BE2C (cell line): ENCODE data around the gene MAN2B2.
"Not testable (repeated sequence)": the region's sequence is repeated elsewhere in the genome, so short reads cannot be mapped to it uniquely, and the experiment has no call there.

Source experiments
- DNase-seq: peaks from one replicate; pipeline ENCODE4 v3.0.0-alpha.2; 2020
- H3K27me3 ChIP-seq: fragments of 250-450 bp; sonication (Bioruptor Pico); 2 replicates; pipeline ENCODE4 v1.5.1; 2020; ENCODE audit warnings: mild to moderate bottlenecking
- H3K36me3 ChIP-seq: fragments of 250-450 bp; sonication (Bioruptor Pico); 2 replicates; pipeline ENCODE4 v1.5.1; 2020; ENCODE audit warnings: mild to moderate bottlenecking
- H3K4me1 ChIP-seq: fragments of 250-450 bp; sonication (Bioruptor Pico); 2 replicates; pipeline ENCODE4 v1.5.1; 2020
- H3K4me3 ChIP-seq: 2 replicates; pipeline ENCODE4 v1.5.1; 2011; ENCODE audit warnings: low read depth, low read length
- H3K9me3 ChIP-seq: fragments of 250-450 bp; sonication (Bioruptor Pico); 2 replicates; pipeline ENCODE4 v1.5.1; 2020
- TF ChIP-seq, protein P1 (sequence below): IDR thresholded peaks from 2 replicates; pipeline ENCODE4 v1.5.1; 2012; ENCODE audit warnings: mild to moderate bottlenecking, low read depth, low read length

MAN2B2 gene

DNA sequence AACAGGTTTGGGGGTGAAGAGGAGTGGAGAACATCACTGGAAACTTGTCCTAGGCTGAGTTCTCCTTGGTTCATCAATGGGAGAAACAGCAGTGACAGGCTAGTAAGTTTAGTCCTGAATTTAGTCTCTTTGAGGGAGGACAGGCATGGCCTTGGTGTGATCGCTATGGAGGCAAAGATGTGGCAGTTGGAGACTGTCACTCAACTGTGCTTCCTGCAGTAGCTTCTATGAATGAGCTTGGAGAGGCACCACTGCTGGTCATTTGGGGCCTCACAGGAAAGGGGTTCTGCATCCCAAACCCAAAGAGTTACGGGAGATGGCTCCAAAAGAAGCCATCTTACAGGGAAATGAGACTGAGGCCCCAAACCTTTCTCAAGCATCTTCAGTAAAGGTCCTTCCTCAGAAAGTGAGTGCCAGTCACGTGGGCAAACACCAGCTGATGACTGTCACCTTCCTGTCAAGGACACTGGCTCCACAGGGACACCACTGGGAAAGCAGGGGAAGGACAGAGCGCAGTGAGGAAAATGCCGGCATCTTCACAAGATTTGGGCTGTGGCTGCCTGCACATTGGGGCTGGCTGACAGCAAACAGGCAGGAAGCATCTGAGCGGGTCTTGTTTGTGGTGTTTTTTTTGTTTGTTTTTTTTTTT is 72.7 kb downstream of the MAN2B2 start:
- TF ChIP-seq, protein P1, sequence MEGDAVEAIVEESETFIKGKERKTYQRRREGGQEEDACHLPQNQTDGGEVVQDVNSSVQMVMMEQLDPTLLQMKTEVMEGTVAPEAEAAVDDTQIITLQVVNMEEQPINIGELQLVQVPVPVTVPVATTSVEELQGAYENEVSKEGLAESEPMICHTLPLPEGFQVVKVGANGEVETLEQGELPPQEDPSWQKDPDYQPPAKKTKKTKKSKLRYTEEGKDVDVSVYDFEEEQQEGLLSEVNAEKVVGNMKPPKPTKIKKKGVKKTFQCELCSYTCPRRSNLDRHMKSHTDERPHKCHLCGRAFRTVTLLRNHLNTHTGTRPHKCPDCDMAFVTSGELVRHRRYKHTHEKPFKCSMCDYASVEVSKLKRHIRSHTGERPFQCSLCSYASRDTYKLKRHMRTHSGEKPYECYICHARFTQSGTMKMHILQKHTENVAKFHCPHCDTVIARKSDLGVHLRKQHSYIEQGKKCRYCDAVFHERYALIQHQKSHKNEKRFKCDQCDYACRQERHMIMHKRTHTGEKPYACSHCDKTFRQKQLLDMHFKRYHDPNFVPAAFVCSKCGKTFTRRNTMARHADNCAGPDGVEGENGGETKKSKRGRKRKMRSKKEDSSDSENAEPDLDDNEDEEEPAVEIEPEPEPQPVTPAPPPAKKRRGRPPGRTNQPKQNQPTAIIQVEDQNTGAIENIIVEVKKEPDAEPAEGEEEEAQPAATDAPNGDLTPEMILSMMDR: no peak
- no peaks in the 10 kb centered on the region for H3K27me3 ChIP-seq
- H3K4me1 ChIP-seq: no peaks in the 10 kb centered on the region
- H3K9me3 ChIP-seq: no peaks in the 10 kb centered on the region
- peaks cover 2% of the 10 kb centered on the region for H3K36me3 ChIP-seq
- H3K4me3 ChIP-seq: no peak overlapping the region
- no peak for DNase-seq

DNA sequence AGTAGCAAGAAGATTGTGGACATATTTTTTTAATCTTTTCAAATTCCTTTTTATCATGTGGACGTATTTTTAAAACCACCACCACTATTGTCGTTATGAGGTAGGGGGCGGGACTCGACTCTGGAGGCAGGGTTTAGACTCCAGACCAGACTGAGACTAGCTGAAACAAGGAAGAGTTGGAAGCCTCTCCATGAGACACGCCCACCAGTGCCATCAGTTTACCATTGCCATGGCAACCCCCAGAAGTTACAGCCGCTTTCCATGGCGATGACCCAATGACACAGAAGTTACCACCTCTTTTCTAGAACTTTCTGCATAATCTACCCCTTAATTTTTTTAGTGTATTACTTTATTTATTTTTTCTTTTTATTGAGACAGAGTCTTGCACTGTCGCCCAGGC is 74.2 kb downstream of the MAN2B2 start:
- no peaks in the 10 kb centered on the region for H3K27me3 ChIP-seq
- DNase-seq: no peak
- no peaks in the 10 kb centered on the region for H3K36me3 ChIP-seq
- no peak overlapping the region for H3K4me3 ChIP-seq
- no peaks in the 10 kb centered on the region for H3K9me3 ChIP-seq
- TF ChIP-seq, protein P1: no peak
- H3K4me1 ChIP-seq: no peaks in the 10 kb centered on the region

DNA sequence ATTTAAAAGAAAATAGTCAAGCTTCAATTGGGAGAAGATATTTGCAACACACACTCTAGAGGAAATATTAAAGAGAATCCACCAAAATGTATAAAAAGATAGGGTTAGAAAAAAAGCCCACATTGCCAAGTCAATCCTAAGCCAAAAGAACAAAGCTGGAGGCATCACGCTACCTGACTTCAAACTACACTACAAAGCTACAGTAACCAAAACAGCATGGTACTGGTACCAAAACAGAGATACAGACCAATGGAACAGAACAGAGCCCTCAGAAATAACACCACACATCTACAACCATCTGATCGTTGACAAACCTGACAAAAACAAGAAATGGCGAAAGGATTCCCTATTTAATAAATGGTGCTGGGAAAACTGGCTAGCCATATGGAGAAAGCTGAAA is 79.2 kb downstream of the MAN2B2 start:
- not testable (repeated sequence) for H3K4me3 ChIP-seq, DNase-seq, H3K4me1 ChIP-seq, H3K27me3 ChIP-seq, H3K36me3 ChIP-seq, H3K9me3 ChIP-seq

DNA sequence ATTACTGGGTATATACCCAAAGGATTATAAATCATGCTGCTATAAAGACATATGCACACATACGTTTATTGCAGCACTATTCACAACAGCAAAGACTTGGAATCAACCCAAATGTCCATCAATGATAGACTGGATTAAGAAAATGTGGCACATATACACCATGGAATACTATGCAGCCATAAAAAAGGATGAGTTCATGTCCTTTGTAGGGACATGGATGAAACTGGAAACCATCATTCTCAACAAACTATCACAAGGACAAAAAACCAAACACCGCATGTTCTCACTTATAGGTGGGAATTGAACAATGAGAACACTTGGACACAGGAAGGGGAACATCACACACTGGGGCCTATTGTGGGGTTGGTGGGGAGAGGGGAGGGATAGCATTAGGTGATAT is 80.3 kb downstream of the MAN2B2 start:
- not testable (repeated sequence) for H3K4me1 ChIP-seq, DNase-seq, H3K27me3 ChIP-seq, H3K36me3 ChIP-seq, H3K4me3 ChIP-seq, H3K9me3 ChIP-seq

DNA sequence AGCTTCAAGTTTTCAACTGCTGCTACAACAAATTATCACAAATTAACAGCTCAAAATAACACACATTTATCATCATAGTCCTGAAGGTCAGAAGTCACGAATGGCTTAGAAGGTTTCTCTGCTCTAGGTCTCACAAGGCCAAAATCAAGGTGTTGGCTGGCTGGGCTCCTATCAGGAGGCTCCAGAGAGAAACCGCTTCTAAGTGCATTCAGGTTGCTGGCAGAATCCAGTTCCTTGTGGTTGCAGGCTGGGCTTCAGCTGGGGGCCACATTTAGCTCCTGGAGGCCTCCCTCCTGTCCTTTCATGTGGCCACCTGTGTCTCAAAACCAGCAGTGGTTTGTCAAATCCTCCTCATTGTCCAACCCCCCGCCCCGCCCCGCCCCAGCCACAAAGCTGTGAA is 80.9 kb downstream of the MAN2B2 start:
- TF ChIP-seq, protein P1: no peak

DNA sequence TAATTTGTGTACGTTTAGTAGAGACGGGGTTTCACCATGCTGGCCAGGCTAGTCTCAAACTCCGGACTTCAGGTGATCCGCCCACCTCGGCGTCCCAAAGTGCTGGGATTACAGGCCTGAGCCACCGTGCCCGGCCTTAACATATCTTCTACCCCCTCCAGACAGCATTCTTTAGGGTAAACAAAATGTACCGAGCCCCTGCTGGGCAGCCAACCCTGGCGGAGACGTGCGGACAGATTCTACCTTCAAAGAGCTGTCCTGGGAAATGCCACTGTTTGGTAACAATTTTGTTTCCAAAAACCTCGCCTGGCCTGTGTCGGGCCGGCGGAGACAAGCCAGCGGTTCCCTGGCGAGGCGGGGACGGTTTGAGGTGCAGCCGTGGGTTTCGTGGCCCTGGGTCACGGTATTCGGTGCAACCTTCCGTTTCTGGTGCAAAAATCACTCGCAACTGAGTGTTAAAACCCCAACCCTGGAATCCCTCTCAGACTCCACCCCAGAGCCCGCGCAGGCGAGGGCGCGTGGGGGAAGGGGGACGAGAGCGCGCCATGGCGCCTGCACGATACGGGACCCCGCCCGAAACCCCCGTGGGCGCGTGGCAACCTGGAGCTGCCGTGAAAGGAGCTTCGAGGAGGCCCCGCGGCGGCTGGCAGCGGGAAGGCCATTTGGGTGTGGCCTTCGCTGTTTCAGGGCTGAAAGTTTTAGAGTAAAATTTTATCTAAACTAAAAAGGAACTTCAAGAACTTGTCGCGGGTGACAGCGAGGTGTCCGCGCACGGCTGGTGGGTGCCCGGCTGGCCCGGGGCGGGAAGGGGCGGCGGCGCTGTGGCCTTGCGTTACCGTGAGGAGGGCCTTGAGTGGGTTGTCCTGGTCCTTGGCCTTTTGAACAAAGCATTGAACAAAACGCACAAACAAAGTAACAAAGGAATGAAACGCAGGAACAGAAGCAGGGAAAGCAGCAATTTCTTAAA is 82.5 kb downstream of the MAN2B2 start:
- no peaks in the 10 kb centered on the region for H3K9me3 ChIP-seq
- TF ChIP-seq, protein P1: no peak
- no peaks in the 10 kb centered on the region for H3K4me1 ChIP-seq
- H3K36me3 ChIP-seq: no peaks in the 10 kb centered on the region
- H3K27me3 ChIP-seq: no peaks in the 10 kb centered on the region
- DNase-seq: no peak
- no peak overlapping the region for H3K4me3 ChIP-seq

More for the DNA sequence above, 80.9 kb downstream of the MAN2B2 start:
- DNase-seq: no peak
- Histone ChIP-seq H3K27me3 (no peaks in the 10 kb centered on the region), H3K36me3 (no peaks in the 10 kb centered on the region), H3K4me3 (no peak overlapping the region), H3K9me3 (no peaks in the 10 kb centered on the region), H3K4me1 (no peaks in the 10 kb centered on the region)

DNA sequence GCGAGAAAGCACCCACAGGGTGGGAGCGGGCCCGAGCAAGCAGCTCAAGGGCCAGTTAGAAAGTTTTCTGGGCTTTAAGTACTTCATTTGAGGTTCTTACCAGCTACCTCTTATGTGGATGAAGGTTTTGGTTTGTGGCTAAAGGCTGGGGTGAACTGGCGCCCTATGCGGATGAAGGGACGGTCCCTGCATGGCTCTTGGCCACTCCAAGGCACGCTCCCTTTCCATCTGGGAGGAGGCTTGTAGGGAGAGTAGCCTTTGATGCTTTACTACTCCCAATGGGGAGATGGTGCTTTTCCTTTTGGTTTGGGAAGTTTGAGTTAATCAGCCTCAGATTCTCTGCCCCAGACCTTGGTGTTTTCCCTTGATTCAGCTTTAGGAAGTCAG is 83.2 kb downstream of the MAN2B2 start:
- H3K27me3 ChIP-seq: no peaks in the 10 kb centered on the region
- TF ChIP-seq, protein P1: no peak
- H3K4me3 ChIP-seq: no peak overlapping the region
- H3K4me1 ChIP-seq: no peaks in the 10 kb centered on the region
- H3K9me3 ChIP-seq: no peaks in the 10 kb centered on the region
- no peak for DNase-seq
- H3K36me3 ChIP-seq: no peaks in the 10 kb centered on the region
